Calu3 (cell line): ENCODE measurements around the gene OTUD7B. TPM values are rescaled to one million over a fixed set of nuclear protein-coding genes. Genes with fewer than 3 reads are reported as not detected.

Source experiments
- BruUV-seq: library from RNA; stranded (reverse); fragments of 400-500 nt; replicated peaks from 2 replicates; lab custom pipeline; 2021; lab: Mats Ljungman, UMichigan
- CTCF ChIA-PET: fragments of 300-600 bp; sonication (Branson Sonifier 250); formaldehyde crosslinking; loops from one replicate; lab custom pipeline; 2022; ENCODE audit warnings: antibody characterized with exemption; lab: Charles Lee
- DNase-seq: peaks from one replicate; pipeline ENCODE4 v3.0.0; 2022
- H3K27ac Mint-ChIP-seq: one replicate; pipeline ENCODE4 v1.8.0; 2022; ENCODE audit warnings: mixed read lengths; ENCODE audit not compliant: unreplicated experiment
- H3K27me3 Mint-ChIP-seq: one replicate; pipeline ENCODE4 v1.8.0; 2022; ENCODE audit warnings: mixed read lengths; ENCODE audit not compliant: unreplicated experiment
- H3K36me3 Mint-ChIP-seq: one replicate; pipeline ENCODE4 v1.8.0; 2022; ENCODE audit warnings: mild to moderate bottlenecking, moderate library complexity, mixed read lengths; ENCODE audit not compliant: insufficient read depth, unreplicated experiment
- H3K4me1 Mint-ChIP-seq: one replicate; pipeline ENCODE4 v1.8.0; 2022; ENCODE audit warnings: mild to moderate bottlenecking, low read depth, mixed read lengths; ENCODE audit not compliant: unreplicated experiment
- H3K4me3 Mint-ChIP-seq: one replicate; pipeline ENCODE4 v1.8.0; 2022; ENCODE audit warnings: mild to moderate bottlenecking, low read depth, moderate library complexity, mixed read lengths; ENCODE audit not compliant: unreplicated experiment
- H3K9me3 Mint-ChIP-seq: one replicate; pipeline ENCODE4 v1.8.0; 2022; ENCODE audit warnings: low read depth, mixed read lengths; ENCODE audit not compliant: unreplicated experiment
- intact Hi-C: fragments of 100-400 bp; cut with micrococcal nuclease; formaldehyde crosslinking; loops from one replicate; pipeline ENCODE4 v1.10.0; 2022; ENCODE audit not compliant: unreplicated experiment
- total RNA-seq: library from RNA; stranded (reverse); gene quantifications from 2 replicates; pipeline ENCODE4 v1.2.3, GENCODE V29; 2022
- TF ChIP-seq, protein P1 (sequence below): fragments of 200-600 bp; IDR thresholded peaks from one replicate; pipeline ENCODE4 v1.8.0; 2022; ENCODE audit warnings: antibody characterized with exemption; ENCODE audit not compliant: unreplicated experiment

The OTUD7B gene
- total RNA-seq, 1 experiment from 2014 or later: 34.9 TPM

GRCh38 chr1:149997585-149998262 is 12.8 kb downstream of the OTUD7B start:
- Mint-ChIP-seq H3K36me3 (no peaks in the 10 kb centered on the region), H3K27ac (no peak overlapping the region), H3K4me1 (peaks cover 10% of the 10 kb centered on the region), H3K27me3 (no peaks in the 10 kb centered on the region), H3K9me3 (no peaks in the 10 kb centered on the region), H3K4me3 (no peak overlapping the region)
- BruUV-seq: no TSS peak
- CTCF ChIA-PET: no interaction called here
- no peak for DNase-seq
- TF ChIP-seq, protein P1, sequence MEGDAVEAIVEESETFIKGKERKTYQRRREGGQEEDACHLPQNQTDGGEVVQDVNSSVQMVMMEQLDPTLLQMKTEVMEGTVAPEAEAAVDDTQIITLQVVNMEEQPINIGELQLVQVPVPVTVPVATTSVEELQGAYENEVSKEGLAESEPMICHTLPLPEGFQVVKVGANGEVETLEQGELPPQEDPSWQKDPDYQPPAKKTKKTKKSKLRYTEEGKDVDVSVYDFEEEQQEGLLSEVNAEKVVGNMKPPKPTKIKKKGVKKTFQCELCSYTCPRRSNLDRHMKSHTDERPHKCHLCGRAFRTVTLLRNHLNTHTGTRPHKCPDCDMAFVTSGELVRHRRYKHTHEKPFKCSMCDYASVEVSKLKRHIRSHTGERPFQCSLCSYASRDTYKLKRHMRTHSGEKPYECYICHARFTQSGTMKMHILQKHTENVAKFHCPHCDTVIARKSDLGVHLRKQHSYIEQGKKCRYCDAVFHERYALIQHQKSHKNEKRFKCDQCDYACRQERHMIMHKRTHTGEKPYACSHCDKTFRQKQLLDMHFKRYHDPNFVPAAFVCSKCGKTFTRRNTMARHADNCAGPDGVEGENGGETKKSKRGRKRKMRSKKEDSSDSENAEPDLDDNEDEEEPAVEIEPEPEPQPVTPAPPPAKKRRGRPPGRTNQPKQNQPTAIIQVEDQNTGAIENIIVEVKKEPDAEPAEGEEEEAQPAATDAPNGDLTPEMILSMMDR: no peak
- intact Hi-C loops: no loop called here

GRCh38 chr1:149995927-149996326 is 14.6 kb downstream of the OTUD7B start:
- BruUV-seq: no TSS peak
- intact Hi-C loops: no loop called here
- peaks cover 10% of the 10 kb centered on the region for H3K4me1 Mint-ChIP-seq
- no peaks in the 10 kb centered on the region for H3K36me3 Mint-ChIP-seq
- H3K4me3 Mint-ChIP-seq: no peak overlapping the region
- no peaks in the 10 kb centered on the region for H3K9me3 Mint-ChIP-seq
- DNase-seq: no peak
- CTCF ChIA-PET: no interaction called here
- TF ChIP-seq, protein P1: no peak
- H3K27me3 Mint-ChIP-seq: no peaks in the 10 kb centered on the region
- H3K27ac Mint-ChIP-seq: no peak overlapping the region

DNA sequence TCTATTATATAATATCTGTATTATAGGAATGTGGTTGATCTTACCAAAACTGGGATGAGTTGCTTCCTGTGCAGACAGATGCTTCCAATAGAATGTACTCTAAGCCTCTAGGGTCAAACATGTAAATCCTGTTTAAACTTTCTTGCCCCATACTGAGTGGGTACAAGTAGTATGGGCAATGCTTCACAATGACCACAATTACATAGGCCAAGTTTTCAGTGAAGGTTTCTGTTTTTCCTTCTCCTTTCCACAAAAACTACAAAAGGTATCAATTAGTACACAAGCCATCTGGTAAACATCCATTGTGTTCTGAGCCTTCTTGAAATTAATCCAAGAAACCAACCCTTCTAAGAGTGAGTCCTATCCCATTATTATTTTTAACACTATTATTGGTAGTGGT is 16.8 kb downstream of the OTUD7B start:
- Mint-ChIP-seq H3K4me1 (peaks cover 10% of the 10 kb centered on the region), H3K27me3 (no peaks in the 10 kb centered on the region), H3K36me3 (no peaks in the 10 kb centered on the region), H3K27ac (no peak overlapping the region), H3K9me3 (no peaks in the 10 kb centered on the region), H3K4me3 (no peak overlapping the region)
- TF ChIP-seq, protein P1: no peak
- BruUV-seq: no TSS peak
- CTCF ChIA-PET: interaction anchor here (0.7 kb wide), 1 partner anchor 62 kb away, joined by 3 read pairs; no protein-coding TSS in a partner anchor
- intact Hi-C loops: no loop called here
- no peak for DNase-seq

- H3K36me3 Mint-ChIP-seq: no peaks in the 10 kb centered on the region
- no TSS peak for BruUV-seq
- DNase-seq: no peak
- peaks cover 13% of the 10 kb centered on the region for H3K4me1 Mint-ChIP-seq
- no peak overlapping the region for H3K4me3 Mint-ChIP-seq
- intact Hi-C loops: no loop called here
- no peaks in the 10 kb centered on the region for H3K27me3 Mint-ChIP-seq
- H3K27ac Mint-ChIP-seq: no peak overlapping the region
- no peaks in the 10 kb centered on the region for H3K9me3 Mint-ChIP-seq
- TF ChIP-seq, protein P1: no peak
- CTCF ChIA-PET: interaction anchor here (0.6 kb wide), 1 partner anchor 24 kb away, joined by 3 read pairs; no protein-coding TSS in a partner anchor
Observed at GRCh38 chr1:149993181-149993580, 17.3 kb downstream of the OTUD7B start.
